ENCODE data around the gene HIGD2A. TPM values are rescaled to one million over a fixed set of nuclear protein-coding genes. Genes with fewer than 3 reads are reported as not detected.

The HIGD2A gene
- total and polyA plus RNA-seq, 9 of the 15 experiments (the other 6 are each of a cell fraction or from before 2014, with no cell fraction given), result 94.7 to 264 (median 163) TPM

- no peak for TF ChIP-seq FOXM1 (IDR thresholded peaks at IDR 0.05; ENCODE audit: low read depth)
- TF ChIP-seq FOXM1 (CRISPR knock-in tag; IDR thresholded peaks at IDR 0.05; ENCODE audit: low read depth), result no peak
- no peak for TF ChIP-seq KLF13 (tag; IDR thresholded peaks at IDR 0.05; ENCODE audit: borderline replicate concordance, low read depth)
- no peak for TF ChIP-seq HMG20B (CRISPR knock-in tag; IDR thresholded peaks at IDR 0.05)
- TF ChIP-seq, protein P1, sequence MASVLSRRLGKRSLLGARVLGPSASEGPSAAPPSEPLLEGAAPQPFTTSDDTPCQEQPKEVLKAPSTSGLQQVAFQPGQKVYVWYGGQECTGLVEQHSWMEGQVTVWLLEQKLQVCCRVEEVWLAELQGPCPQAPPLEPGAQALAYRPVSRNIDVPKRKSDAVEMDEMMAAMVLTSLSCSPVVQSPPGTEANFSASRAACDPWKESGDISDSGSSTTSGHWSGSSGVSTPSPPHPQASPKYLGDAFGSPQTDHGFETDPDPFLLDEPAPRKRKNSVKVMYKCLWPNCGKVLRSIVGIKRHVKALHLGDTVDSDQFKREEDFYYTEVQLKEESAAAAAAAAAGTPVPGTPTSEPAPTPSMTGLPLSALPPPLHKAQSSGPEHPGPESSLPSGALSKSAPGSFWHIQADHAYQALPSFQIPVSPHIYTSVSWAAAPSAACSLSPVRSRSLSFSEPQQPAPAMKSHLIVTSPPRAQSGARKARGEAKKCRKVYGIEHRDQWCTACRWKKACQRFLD (CRISPR knock-in tag; IDR thresholded peaks at IDR 0.05), result peak; percentile 51; the same call in 1 of the 2 replicates
- peak in 1 of 2 experiments; percentile 15; a peak in 1 of 4 replicates for TF ChIP-seq RAD21 (CRISPR knock-in tag; conservative IDR thresholded peaks at IDR 0.05 in 1 of 2, IDR thresholded peaks at IDR 0.05 in 1 of 2)
- no peak for TF ChIP-seq ZNF584 (CRISPR knock-in tag; IDR thresholded peaks at IDR 0.05; ENCODE audit: low read depth)
- no peak for TF ChIP-seq ELK1 (CRISPR knock-in tag; IDR thresholded peaks at IDR 0.05)
- TF ChIP-seq ZNF589 (CRISPR knock-in tag; IDR thresholded peaks at IDR 0.05; ENCODE audit: low read depth), result no peak
- peak; percentile 59; the same call in 1 of the 2 replicates for TF ChIP-seq GATA2 (CRISPR knock-in tag; IDR thresholded peaks at IDR 0.05)
- TF ChIP-seq NR4A1 (CRISPR knock-in tag; IDR thresholded peaks at IDR 0.05), result no peak
- no peak for TF ChIP-seq NR4A1 (tag; IDR thresholded peaks at IDR 0.05)
- no peak for TF ChIP-seq ZKSCAN8 (CRISPR knock-in tag; IDR thresholded peaks at IDR 0.05)
- TF ChIP-seq SIX5 (IDR thresholded peaks at IDR 0.05; ENCODE audit: borderline replicate concordance in 1 of 2, insufficient read depth in 1 of 2, low read depth in 1 of 2, low read length in 2 of 2), result no peak
- TF ChIP-seq EP400 (IDR thresholded peaks at IDR 0.05), result peak; percentile 65
- no peak for TF ChIP-seq ASH1L (IDR thresholded peaks at IDR 0.05; ENCODE audit: borderline replicate concordance, low read depth, partially characterized antibody)
- TF ChIP-seq SP2 (IDR thresholded peaks at IDR 0.05; ENCODE audit: extremely low read depth, low read depth, low read length, poor library complexity, severe bottlenecking), result no peak
- no peak for TF ChIP-seq NFYB (IDR thresholded peaks at IDR 0.05; ENCODE audit: extremely low read depth, insufficient read length)
- no peak for TF ChIP-seq PBX2 (CRISPR knock-in tag; IDR thresholded peaks at IDR 0.05; ENCODE audit: low read depth)
- peak; percentile 33; the same call in 1 of the 2 replicates for TF ChIP-seq PBX2 (tag; conservative IDR thresholded peaks at IDR 0.05; ENCODE audit: low read depth)
- TF ChIP-seq ZNF384 (IDR thresholded peaks at IDR 0.05; ENCODE audit: low read depth, low read length), result no peak
- TF ChIP-seq ESRRB (CRISPR knock-in tag; IDR thresholded peaks at IDR 0.05; ENCODE audit: borderline replicate concordance), result no peak
Observed at GRCh38 chr5:176396330-176396729, 7.8 kb downstream of the HIGD2A start (continued).
